T-helper 2 cell treated with Interferon-gamma antibody and Interleukin-4, amounts not matched to agents 5 μg/mL and 100 μg/mL, for 36 hours (primary cell): Measurements from ENCODE around the gene P3H1.
"Not testable (repeated sequence)": the region's sequence is repeated elsewhere in the genome, so short reads cannot be mapped to it uniquely, and the experiment has no call there.

Experiments
- DNase-seq: peaks from one replicate; pipeline ENCODE4 v3.0.0; 2021; ENCODE audit warnings: low spot score
- H3K27ac Mint-ChIP-seq: one replicate; pipeline ENCODE4 v1.8.0; 2021; ENCODE audit warnings: mild to moderate bottlenecking, mixed read lengths
- H3K27me3 Mint-ChIP-seq: one replicate; pipeline ENCODE4 v1.8.0; 2021; ENCODE audit warnings: low read depth, mixed read lengths
- H3K36me3 Mint-ChIP-seq: one replicate; pipeline ENCODE4 v1.8.0; 2021; ENCODE audit warnings: low read depth, mixed read lengths
- H3K4me1 Mint-ChIP-seq: one replicate; pipeline ENCODE4 v1.8.0; 2021; ENCODE audit warnings: low read depth, mixed read lengths
- H3K4me3 Mint-ChIP-seq: one replicate; pipeline ENCODE4 v1.8.0; 2022; ENCODE audit warnings: mild to moderate bottlenecking, moderate library complexity, mixed read lengths
- H3K9me3 Mint-ChIP-seq: one replicate; pipeline ENCODE4 v1.8.0; 2021; ENCODE audit warnings: mixed read lengths

P3H1 gene

GRCh38 chr1:42721926-42722325, 44.9 kb downstream of the P3H1 start:
- Mint-ChIP-seq H3K9me3 (no peaks in the 10 kb centered on the region), H3K27me3 (peaks cover 4% of the 10 kb centered on the region), H3K4me1 (no peaks in the 10 kb centered on the region), H3K27ac (no peak overlapping the region), H3K36me3 (peaks cover 17% of the 10 kb centered on the region), H3K4me3 (no peak overlapping the region)
- no peak for DNase-seq

GRCh38 chr1:42720868-42721267, 46.0 kb downstream of the P3H1 start:
- H3K4me1 Mint-ChIP-seq = no peaks in the 10 kb centered on the region
- H3K36me3 Mint-ChIP-seq = peaks cover 24% of the 10 kb centered on the region
- H3K9me3 Mint-ChIP-seq = no peaks in the 10 kb centered on the region
- no peak for DNase-seq
- H3K27ac Mint-ChIP-seq = no peak overlapping the region
- H3K27me3 Mint-ChIP-seq = peaks cover 4% of the 10 kb centered on the region
- H3K4me3 Mint-ChIP-seq = no peak overlapping the region

- not testable (repeated sequence) for H3K4me1 Mint-ChIP-seq, H3K27ac Mint-ChIP-seq, DNase-seq, H3K4me3 Mint-ChIP-seq, H3K27me3 Mint-ChIP-seq
- Mint-ChIP-seq H3K36me3 (peaks cover 70% of the 10 kb centered on the region), H3K9me3 (peaks cover 31% of the 10 kb centered on the region)
These were observed 52.4 kb downstream of the P3H1 start for GRCh38 chr1:42714441-42714840.

GRCh38 chr1:42713293-42713692, 53.5 kb downstream of the P3H1 start:
- peaks cover 70% of the 10 kb centered on the region for H3K36me3 Mint-ChIP-seq
- no peak for DNase-seq
- H3K27ac Mint-ChIP-seq = no peak overlapping the region
- no peaks in the 10 kb centered on the region for H3K27me3 Mint-ChIP-seq
- peaks cover 3% of the 10 kb centered on the region for H3K4me1 Mint-ChIP-seq
- H3K9me3 Mint-ChIP-seq = peaks cover 31% of the 10 kb centered on the region
- H3K4me3 Mint-ChIP-seq = no peak overlapping the region

- H3K36me3 Mint-ChIP-seq = peaks cover 73% of the 10 kb centered on the region
- DNase-seq, H3K27me3 Mint-ChIP-seq, H3K27ac Mint-ChIP-seq, H3K4me3 Mint-ChIP-seq, H3K4me1 Mint-ChIP-seq: not testable (repeated sequence)
- peaks cover 31% of the 10 kb centered on the region for H3K9me3 Mint-ChIP-seq
These were observed 54.0 kb downstream of the P3H1 start for GRCh38 chr1:42712808-42713207.

GRCh38 chr1:42703888-42704464, 62.9 kb downstream of the P3H1 start:
- Mint-ChIP-seq H3K9me3 (no peaks in the 10 kb centered on the region), H3K36me3 (peaks cover 83% of the 10 kb centered on the region), H3K27ac (no peak overlapping the region)

GRCh38 chr1:42700006-42700405, 66.8 kb downstream of the P3H1 start:
- no peaks in the 10 kb centered on the region for H3K27me3 Mint-ChIP-seq
- H3K9me3 Mint-ChIP-seq = no peaks in the 10 kb centered on the region
- DNase-seq = no peak
- peaks cover 3% of the 10 kb centered on the region for H3K4me1 Mint-ChIP-seq
- H3K27ac Mint-ChIP-seq = no peak overlapping the region
- no peak overlapping the region for H3K4me3 Mint-ChIP-seq
- peaks cover 91% of the 10 kb centered on the region for H3K36me3 Mint-ChIP-seq

More at GRCh38 chr1:42703888-42704464, 62.9 kb downstream of the P3H1 start:
- Mint-ChIP-seq H3K4me1 (no peaks in the 10 kb centered on the region), H3K4me3 (no peak overlapping the region), H3K27me3 (no peaks in the 10 kb centered on the region)
- DNase-seq = no peak

GRCh38 chr1:42698081-42698813, 68.6 kb downstream of the P3H1 start:
- H3K9me3 Mint-ChIP-seq = no peaks in the 10 kb centered on the region
- DNase-seq = no peak
- no peaks in the 10 kb centered on the region for H3K27me3 Mint-ChIP-seq
- no peak overlapping the region for H3K27ac Mint-ChIP-seq
- peaks cover 12% of the 10 kb centered on the region for H3K4me1 Mint-ChIP-seq
- peaks cover 85% of the 10 kb centered on the region for H3K36me3 Mint-ChIP-seq
- no peak overlapping the region for H3K4me3 Mint-ChIP-seq
